ENCODE measurements around the gene SERPINA1.

DNA sequence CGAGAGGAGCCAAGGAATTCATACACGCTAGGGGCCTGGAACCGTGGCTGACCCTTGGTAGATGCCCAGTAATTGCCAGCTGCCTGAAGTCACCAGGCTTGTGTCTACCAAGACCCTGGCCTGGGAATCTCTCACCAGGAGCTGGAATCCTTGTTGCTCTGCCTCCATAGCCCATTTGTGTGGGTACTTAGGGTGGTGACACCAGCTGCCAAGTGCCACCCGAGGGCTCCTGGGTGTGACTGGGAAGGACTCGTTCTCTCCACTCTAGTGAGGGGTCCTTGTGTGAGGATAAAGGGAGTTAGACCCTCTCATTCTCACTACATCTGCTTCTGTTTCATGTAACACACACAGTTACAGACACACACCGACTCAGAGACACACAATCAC, 17.9 kb downstream of the SERPINA1 start:
- TF ChIP-seq POLR2A (IDR thresholded peaks at IDR 0.05; ENCODE audit: low read depth, low read length) (no peak), TAF1 (IDR thresholded peaks at IDR 0.05; ENCODE audit: borderline replicate concordance, low read depth, low read length) (no peak)
